Stimulated activated CD8-positive, alpha-beta memory T cell treated with anti-CD3 and anti-CD28 coated beads, Interleukin-15, amount 100 ng/mL, for 1 hour (primary cell): ENCODE data around the gene PPM1M.
"Not testable (repeated sequence)": the region's sequence is repeated elsewhere in the genome, so short reads cannot be mapped to it uniquely, and the experiment has no call there.

Experiments
- DNase-seq: peaks from one replicate; pipeline ENCODE4 v3.0.0-alpha.2; 2020; ENCODE audit warnings: low read depth

The PPM1M gene

GRCh38 chr3:52246728-52247408 lies 1.3 kb downstream of the PPM1M start:
- no peak for DNase-seq

DNA sequence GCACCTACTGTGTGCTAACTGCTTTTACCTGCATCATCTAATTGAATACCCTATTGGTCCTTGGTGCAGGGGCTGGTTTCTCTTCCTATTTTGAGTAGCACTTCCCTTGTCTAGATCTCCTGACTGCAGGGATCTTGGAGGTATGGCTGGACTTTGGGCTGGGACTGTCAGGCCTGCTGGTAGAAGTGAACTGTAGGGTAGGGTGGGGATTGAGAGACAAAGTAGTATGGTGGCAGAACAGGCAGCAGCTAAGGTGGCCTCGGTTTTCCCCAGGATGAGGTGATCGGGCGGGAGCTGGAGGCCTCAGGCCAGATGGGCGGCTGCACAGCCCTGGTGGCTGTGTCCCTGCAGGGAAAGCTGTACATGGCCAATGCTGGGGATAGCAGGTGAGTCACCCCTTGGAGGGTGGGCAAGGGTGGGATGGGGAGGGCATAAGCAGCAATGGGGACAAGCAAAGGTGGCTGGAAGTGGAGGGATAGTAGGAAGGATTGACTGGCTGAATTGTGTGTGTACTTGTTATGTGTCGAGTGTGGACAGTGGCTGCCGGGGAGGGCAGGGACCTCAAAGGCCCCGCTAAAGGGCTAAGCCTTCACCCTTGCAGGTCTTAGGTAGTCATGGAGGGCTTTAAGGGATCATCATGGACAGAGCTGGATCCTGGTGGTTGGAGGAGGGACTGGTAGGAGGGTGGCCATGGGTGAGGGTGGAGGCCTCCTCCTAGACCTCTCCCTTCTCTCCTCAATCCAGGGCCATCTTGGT lies 2.0 kb downstream of the PPM1M start:
- DNase-seq: no peak

DNA sequence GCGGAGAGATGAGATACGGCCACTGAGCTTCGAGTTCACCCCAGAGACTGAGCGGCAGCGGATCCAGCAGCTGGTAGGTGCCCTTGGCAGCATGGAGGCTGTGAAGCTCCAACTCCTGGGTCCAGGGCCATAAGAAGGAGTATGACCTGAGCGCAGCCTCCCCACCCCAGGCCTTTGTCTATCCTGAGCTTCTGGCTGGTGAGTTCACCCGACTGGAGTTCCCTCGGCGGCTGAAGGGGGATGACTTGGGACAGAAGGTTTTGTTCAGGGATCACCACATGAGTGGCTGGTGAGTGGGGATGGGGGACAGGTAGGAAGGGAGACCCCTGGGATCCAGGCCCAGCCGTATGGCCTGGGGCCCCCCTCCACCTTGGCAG lies 2.6 kb downstream of the PPM1M start:
- no peak for DNase-seq

GRCh38 chr3:52248816-52249547 lies 3.4 kb downstream of the PPM1M start:
- no peak for DNase-seq

- DNase-seq: no peak
These were observed 4.1 kb downstream of the PPM1M start for GRCh38 chr3:52249683-52250082.

GRCh38 chr3:52250122-52250521 lies 4.6 kb downstream of the PPM1M start:
- no peak for DNase-seq

DNA sequence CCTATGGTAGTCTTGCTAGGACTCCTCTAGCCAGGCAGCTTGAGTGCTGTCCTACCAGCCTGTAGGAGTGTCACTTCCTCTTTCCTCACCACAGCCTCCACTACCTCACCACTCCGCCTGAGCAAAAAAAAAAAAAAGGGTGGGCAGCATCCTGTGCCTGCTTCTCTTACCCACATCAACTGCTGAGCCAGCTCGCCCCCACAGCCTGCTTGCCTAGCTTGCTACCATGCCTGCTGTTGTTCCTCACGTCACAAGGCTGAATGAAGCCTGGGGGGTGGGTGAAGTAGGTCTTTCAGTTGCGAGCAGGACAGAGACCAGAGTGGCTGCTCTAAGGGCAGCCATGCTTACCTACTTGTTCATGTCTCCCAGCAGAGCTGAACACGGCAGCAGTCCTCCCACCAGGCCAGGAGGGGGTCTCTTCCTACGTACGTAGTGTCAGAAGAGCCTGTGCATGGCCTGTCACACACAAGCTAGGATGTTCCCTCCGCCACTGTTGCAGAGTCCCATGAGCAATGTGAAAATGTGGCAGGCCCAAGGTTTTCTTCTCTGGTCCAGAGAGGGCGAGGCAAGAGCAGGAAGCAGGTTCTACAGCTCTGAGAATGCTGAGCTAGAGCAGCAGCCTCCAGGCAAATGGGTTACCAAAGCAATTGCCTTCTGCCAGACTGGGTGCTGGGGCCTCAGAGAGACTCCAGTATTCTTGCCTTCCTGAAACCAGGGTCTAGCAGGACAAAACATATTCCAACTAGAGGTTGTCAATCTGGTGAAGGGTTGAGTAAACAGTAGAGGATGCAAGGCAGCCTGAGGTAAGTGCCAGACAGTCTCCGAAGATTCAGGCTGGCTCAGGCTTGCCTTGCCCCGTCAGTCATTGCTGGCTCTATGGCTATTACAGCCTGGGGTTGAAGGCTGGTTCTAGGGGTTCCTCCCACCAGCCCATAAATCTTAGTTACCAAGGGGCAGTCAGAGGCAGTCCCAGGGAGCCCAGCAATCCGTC lies 8.1 kb downstream of the PPM1M start:
- DNase-seq: peak; percentile 51

DNA sequence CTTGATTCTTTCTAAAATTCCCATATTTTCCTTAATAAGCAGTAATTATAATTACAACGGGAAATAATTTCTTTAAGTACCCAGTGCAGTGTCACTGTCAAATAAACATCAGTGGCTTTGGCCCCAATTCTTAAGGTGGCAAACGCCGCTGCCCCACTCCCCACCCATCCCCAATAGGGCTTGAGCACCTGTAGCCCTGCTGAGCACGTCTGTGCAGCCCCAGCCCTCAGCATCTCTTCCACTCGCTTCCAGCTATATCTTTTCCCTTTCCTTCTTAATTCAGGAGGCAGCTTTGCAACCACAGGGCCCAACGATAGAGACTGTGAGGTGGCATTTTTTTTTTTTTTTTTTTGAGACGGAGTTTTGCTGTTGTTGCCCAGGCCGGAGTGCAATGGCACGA lies 9.0 kb downstream of the PPM1M start:
- DNase-seq: no peak

- DNase-seq: no peak
These were observed 10.6 kb downstream of the PPM1M start for GRCh38 chr3:52256159-52256558.

DNA sequence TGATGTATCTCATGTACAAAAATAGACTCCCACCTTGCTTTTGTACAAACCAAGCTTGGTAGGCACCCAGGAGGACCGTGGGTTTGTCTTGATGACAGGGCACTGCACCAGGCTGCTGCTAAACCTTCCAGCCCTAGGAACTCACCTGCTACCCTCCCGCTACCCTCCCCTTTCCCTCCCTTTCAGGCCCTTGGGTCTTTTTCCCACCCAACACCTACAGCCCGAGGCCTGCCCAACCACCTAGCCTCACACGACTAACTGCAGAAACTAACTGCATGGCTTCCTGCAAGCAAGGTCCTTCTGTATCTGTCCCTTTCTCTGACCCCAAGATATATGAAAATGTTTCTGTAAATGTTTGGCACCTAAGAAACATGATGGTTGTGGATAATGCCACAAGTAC lies 11.1 kb downstream of the PPM1M start:
- no peak for DNase-seq

DNA sequence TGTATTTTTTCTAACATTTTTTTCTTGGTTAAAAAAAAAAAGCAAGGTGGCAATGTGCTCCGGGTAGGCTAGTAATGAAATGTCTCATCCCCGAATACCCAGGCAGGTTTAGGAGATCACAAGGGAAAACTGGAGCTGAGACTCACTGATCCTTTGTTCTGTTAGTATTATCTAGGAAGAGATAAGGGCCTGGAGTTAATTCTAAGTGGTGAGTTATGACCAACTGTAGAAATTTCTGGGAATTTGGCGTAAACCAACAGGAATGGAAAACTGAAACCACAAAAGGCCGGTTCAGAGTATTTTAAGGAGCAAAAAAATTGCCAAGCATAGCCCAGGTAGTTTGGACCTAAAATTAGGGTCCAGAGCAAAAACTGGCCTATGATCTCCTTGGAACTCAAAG lies 12.4 kb downstream of the PPM1M start:
- DNase-seq: no peak

DNA sequence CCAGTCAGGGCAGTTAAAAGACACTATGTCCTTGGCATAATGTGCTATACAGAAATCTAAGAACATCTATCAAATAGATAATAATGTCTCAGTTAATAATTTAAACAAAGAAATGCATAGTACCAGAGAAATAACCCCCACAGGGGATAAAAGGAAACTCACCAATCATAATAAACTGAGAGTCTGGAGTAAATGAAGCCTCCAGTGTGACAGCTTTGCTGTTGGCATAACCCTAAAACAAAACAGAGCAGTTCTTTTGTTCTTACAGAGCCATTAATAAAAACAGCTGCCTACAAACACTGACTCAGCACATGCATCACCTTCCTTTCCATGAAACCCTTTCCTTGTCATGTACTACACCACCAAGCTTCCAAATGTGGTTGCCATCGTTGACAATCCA lies 13.5 kb downstream of the PPM1M start:
- DNase-seq: no peak

DNA sequence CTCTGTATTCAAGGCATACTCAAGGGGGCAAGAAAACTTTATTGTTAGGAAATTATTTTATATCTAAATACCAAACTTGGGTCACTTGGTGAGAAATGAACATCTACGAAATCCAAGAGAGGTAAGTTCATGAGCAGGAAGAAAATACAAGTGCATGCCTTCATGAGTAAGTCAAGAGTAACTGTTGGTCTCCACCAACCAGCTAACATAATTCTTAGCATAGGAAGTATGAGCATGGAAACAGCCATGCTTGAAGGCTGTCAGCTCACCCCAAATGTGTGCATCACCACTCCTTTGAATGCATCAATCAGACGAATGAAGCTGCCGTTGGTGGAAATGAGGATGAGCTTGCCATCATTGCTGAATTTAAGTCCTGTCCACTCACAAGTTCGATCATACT lies 13.9 kb downstream of the PPM1M start:
- no peak for DNase-seq

GRCh38 chr3:52262447-52262846 lies 16.9 kb downstream of the PPM1M start:
- no peak for DNase-seq

GRCh38 chr3:52265387-52265786 lies 19.8 kb downstream of the PPM1M start:
- no peak for DNase-seq

DNA sequence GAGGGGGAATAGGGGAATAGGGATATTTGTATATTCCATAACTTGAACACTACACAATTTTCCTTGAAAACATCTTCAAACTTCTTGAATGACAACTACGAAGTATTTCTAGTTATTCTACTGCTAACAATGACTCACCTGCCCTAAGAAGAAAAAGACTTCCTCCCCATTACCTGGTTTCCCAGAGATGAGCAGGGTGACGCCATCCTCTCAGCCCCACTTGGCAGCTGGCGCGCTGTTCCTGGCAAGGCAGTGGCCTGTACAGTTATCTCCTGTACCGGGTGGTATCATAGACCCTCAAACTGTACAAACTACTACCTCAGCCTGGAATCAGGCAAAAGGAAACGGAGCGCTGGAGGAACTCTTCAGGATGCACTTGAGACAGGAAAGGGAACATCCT lies 22.5 kb downstream of the PPM1M start:
- peak; percentile 27 for DNase-seq

GRCh38 chr3:52269776-52270175 lies 24.2 kb downstream of the PPM1M start:
- no peak for DNase-seq

- no peak for DNase-seq
These were observed 24.7 kb downstream of the PPM1M start for GRCh38 chr3:52270252-52270754.

GRCh38 chr3:52272172-52272571 lies 26.6 kb downstream of the PPM1M start:
- DNase-seq: not testable (repeated sequence)

- DNase-seq: no peak
These were observed 27.3 kb downstream of the PPM1M start for GRCh38 chr3:52272831-52273230.

DNA sequence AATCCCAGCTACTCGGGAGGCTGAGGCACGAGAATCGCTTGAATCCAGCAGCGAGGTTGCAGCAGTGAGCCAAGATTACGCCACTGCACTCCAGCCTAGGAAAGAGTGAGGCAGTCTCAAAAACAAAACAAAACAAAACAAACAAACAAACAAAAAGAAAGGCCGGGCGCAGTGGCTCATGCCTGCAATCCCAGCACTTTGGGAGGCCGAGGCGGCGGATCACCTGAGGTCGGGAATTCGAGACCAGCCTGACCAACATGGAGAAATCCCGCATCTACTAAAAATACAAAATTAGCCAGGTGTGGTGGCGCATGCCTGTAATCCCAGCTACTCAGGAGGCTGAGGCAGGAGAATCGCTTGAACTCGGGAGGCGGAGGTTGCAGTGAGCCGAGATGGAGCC lies 29.2 kb downstream of the PPM1M start:
- DNase-seq: not testable (repeated sequence)
